GM12892 (cell line): Measurements from ENCODE around the gene CD84.

Experiments
- POLR2A ChIP-seq: IDR thresholded peaks from 2 replicates; pipeline ENCODE4 v1.6.1; 2011; ENCODE audit warnings: low read depth, low read length, control low read depth
- POLR2AphosphoS5 ChIP-seq: IDR thresholded peaks from 2 replicates; pipeline ENCODE4 v1.6.1; 2011; ENCODE audit warnings: low read depth, low read length, control low read depth
- TAF1 ChIP-seq: IDR thresholded peaks from 2 replicates; pipeline ENCODE4 v1.6.1; 2011; ENCODE audit warnings: low read depth, mild to moderate bottlenecking, control low read depth, low read length, borderline replicate concordance

DNA sequence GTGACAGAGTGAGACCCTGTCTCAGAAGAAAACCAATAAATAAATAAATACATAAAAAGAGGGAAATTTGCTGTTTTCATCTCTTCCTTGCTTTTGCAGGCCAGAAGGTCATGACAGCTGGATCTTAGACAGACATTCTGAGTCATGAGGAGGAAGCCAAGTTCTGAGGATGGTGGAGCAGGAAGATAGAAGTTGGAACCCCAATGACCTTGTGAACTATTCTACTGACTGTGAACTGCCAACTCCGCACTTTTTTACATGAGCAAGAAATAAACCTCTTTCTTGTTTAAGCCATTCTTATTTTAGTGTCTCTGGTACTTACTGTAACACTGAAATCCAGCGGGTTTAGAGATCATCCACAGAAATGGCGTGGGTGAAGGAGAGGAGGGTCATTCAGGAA, 8.5 kb downstream of the CD84 start:
- TF ChIP-seq POLR2AphosphoS5 (no peak), TAF1 (no peak), POLR2A (no peak)
